Measurements from ENCODE around the gene RALY.

GRCh38 chr20:34058831-34059230 lies 65.1 kb downstream of the RALY start:
- TF ChIP-seq ARNT (IDR thresholded peaks at IDR 0.05) (no peak), PKNOX1 (IDR thresholded peaks at IDR 0.05) (no peak), TARDBP (IDR thresholded peaks at IDR 0.05) (no peak), BHLHE40 (IDR thresholded peaks at IDR 0.05; ENCODE audit: borderline replicate concordance) (no peak), HDGF (IDR thresholded peaks at IDR 0.05; ENCODE audit: borderline replicate concordance) (no peak), FOXM1 (IDR thresholded peaks at IDR 0.05; ENCODE audit: borderline replicate concordance) (no peak), L3MBTL2 (conservative IDR thresholded peaks at IDR 0.05) (no peak)
